IPS-NIHi11 (cell line): ENCODE data around the gene LZTS2.
"Not testable (repeated sequence)": the region's sequence is repeated elsewhere in the genome, so short reads cannot be mapped to it uniquely, and the experiment has no call there.

Source experiments
- DNase-seq: peaks from one replicate; pipeline ENCODE4 v3.0.0; 2012; ENCODE audit warnings: mixed read lengths, low spot score

LZTS2 gene

DNA sequence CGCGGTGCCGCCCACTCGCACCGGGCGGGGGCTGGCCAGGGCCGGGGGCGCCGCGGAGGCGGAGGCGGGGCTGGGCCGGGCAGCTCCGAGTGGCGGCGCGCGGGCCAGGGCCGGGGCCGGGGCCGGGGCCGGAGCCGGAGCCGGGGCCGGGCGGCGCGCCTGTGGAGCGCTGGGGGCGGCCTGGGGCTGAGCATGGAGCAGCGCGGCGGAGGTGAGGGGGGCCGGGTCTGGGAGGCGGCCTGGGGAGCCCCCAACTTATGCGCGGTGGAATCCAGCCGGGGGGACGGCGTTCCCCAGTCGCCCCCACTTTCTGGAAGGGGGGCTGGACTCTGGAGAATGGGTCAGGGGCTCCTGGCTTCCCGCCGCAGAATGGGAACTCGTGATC lies at the start of gene LZTS2:
Gene LZTS2, plus strand, starts transcription at position 67 of the 385 bp plus-strand sequence. CDS start 2,731 bp downstream, outside the sequence.
- no peak for DNase-seq

DNA sequence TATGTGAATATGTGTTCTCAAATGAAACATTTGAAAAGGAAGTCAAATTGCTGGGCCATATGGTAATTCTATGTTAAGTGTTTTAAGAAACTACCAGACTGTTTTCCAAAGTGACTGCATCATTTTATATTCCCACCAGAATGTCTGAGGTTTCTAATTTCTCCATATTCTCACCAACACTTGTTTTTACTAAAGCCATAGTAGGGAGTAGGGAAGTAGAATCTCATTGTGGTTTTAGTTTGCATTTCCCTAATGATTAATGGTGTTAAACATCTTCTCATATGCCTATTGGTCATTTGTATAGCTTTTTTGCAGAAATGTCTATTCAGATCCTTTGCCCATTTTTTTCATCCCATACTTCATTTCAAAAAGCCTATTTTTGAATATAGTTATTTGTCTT lies 39.4 kb upstream of the LZTS2 start:
- DNase-seq = no peak

DNA sequence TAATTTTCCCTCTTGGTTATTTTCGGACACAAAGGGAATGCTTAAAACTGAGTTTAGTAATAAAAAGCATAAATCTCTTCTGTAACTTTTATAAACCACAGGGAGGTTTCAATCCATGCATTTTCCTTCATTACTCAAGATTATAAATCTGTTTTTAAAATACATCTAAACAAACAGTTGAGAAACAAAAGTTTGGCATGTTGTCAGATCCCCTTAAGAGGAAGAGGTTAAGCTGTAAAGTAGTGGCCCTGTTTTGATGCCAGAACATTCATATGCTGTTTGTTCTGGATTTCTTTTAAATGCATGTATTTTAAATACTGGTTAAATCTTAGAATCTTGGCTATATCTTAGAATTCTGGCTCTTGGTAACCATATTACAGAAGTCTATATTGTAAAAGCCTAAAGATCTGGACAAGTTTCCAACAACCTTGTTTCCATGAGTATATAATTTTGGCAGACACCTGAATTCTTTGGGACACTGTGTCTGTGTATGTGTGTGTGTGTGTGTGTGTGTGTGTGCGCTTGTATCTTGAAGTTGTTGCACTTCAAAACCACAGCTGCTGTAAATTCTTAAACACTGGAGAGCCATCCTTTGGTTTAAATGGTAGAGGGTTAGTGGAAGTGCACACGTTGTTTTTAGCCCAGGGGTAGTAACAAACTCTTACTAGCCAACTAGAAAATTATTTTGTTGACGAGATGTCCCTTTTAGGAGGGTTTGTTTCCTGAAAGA lies 37.1 kb upstream of the LZTS2 start:
- no peak for DNase-seq

DNA sequence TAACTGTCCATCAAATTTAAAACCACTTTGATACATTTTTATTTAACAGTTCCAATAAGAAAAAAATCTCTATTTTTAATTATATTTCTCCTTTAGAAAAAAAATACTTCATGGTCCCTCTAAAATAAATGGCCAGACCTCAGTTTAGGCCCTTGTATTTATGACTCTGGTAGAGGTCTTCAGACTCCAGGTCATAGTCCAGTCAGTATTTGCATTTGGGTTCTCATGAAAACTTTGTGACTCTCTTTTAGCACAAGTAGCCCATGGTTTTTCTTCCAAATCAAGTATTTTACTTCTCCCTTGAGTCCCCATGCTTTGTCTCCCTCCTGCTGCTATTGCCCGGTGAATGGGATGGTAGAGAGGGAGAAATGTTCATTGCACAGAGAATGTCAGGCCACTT lies 35.8 kb upstream of the LZTS2 start:
- DNase-seq = no peak

DNA sequence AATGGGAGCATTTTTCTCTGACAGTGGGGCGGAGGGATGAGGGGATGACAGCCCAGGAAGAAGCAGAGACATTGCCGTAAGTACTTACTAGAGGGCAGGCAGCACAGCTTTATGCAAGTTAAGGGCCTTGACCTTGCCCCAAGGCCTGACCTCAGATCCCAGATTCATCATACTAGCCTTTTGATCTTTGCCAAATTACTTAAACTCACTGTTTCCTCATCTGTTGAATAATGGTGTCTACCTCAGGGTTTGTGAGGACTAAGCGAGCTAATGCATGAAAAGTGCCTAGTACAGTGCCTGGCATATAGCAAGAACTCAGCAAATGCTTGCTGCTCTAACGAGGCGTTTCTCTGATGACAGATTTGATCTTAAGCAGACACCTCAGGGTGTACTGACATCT lies 33.8 kb upstream of the LZTS2 start:
- DNase-seq = no peak

DNA sequence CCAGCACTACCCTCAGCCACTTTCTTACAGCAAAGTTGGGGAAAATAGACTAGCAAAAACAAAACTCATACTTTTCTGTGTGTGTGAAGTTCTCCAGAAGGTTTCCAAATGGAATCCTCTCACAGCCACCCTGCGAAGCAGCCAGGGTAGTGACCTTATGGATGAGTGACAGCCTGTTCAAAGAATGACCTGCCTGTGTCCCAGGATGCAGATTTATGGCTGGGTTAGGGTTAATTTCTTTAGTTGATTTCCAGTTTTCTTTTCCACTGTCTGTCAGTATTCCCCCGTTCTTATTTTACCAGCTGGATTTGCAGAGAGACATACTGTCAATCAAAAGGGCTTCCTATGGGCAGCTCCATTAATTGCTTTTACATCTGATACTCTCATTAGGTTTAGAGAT lies 32.7 kb upstream of the LZTS2 start:
- no peak for DNase-seq

DNA sequence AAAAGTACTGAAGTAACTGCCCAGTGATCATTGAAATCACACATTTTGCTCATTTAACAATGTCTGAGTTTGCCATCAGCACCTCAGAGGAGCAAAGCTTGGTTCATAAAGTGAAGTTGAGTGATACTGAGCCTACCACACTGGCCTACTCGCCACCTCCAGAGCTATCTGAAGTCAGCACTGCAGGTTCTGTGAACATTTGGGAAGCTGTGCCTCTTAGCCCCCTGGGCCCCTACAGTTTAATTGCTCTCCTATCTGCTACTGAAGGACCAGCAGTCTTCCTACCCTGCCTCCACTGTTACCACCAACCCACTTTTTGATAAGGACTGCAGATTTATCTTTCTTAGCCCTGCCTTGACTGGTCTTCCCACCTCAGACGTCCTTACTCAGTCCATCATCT lies 32.3 kb upstream of the LZTS2 start:
- DNase-seq = no peak

GRCh38 chr10:100968062-100968736 lies 31.4 kb upstream of the LZTS2 start:
- DNase-seq = no peak

DNA sequence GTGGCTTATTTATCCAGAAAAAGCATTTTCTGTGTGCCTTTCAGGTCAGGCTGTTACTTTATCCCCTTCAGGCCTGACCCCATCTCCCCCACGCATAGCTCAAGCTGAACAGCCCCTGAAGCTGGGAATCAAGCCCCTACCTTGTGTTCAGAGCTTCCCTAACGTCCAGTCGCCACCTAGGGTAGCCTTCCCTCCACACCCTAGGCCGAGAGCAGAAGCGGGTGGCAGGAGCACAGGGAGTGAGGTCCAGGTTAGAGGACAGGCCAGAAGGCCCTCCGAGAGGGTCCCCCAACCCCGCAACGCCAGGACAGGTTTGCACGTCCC lies 30.8 kb upstream of the LZTS2 start:
- no peak for DNase-seq

DNA sequence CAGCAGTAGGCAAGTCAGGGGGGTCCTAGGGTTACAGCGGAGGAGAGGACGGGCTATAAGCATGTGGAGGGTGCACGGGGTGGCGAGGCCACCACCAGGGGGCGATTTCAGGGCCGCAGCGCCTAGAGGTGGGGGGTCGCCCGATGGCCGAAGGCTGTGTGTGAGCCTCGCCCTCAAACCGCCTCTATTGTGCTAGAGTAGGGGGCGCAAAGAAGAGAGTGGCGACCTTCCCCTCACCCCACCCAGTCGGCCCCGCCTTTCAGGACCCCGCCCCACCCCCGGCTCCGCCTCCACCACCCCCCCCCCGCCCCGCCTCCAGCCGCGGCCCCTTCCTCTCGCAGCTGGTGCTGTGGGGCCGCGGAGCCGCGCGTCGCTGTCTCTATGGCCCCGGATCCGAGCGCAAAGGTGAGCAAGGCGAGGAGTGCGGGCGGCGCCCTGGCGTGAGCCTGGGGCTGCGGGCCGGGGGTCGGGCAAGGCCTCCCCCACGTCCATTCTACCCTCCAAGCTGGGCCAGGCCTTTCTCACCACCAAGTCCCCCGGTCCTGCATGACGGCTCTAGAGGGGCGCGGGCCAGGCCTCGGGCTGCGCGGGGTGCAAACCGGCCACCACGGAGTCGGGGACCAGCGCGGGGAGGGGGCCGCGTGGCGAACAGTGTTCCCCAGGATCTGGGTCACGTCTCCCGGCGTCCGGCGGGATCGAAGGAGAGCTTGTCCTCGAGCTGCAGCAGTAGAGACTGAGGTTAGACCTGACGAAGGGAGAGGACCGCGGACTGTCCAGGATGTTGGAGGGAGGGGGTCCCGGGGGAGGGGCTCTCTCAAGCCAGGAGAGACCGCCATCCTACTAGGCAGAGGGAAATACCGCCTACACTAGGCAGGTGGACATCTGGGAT lies 30.2 kb upstream of the LZTS2 start, which contains the start of gene SEMA4G:
Gene SEMA4G, plus strand, starts transcription at position 318 of the 889 bp plus-strand sequence. CDS start 3,409 bp downstream, outside the sequence.
- DNase-seq = peak; percentile 93

DNA sequence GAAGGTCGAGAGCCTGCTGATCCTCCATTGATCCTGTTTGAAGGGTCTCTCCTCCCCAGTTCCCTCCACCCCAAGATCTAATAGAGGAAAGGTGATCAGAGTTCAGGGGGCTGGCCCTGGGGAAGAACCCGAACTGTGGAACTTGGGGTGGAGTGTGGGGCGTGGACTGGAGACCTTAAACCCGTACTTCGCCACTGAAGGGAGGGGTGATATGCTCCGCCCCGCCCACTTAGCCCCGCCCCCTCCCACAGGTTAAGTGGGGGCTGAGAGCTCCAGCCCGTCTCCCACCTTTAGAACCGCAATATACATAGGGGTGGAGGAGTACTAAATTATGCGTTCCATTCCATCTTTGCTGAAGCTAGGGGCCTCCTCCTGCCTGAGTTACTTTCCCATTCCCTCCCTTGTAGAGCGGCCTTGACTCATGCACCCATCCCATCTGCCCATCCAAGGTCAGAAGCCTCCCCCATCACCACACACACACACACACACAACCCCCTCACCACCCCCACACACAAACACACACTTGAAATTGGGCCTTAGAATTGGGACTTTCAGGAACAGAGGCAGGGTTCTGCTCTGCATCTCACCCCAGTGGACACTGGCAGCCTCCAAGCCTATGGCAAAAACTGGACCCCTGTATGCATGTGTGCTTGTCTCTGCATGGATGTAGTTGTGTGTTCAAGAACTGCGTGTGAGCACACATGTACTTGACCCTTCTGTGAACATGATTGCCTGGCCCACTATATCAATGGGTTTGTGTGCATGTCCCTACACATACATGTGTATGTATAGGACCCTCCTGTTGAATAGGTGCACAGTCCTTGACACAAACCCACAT lies 29.3 kb upstream of the LZTS2 start:
- peak; percentile 78 for DNase-seq

GRCh38 chr10:100970914-100971811 lies 28.4 kb upstream of the LZTS2 start:
- no peak for DNase-seq

DNA sequence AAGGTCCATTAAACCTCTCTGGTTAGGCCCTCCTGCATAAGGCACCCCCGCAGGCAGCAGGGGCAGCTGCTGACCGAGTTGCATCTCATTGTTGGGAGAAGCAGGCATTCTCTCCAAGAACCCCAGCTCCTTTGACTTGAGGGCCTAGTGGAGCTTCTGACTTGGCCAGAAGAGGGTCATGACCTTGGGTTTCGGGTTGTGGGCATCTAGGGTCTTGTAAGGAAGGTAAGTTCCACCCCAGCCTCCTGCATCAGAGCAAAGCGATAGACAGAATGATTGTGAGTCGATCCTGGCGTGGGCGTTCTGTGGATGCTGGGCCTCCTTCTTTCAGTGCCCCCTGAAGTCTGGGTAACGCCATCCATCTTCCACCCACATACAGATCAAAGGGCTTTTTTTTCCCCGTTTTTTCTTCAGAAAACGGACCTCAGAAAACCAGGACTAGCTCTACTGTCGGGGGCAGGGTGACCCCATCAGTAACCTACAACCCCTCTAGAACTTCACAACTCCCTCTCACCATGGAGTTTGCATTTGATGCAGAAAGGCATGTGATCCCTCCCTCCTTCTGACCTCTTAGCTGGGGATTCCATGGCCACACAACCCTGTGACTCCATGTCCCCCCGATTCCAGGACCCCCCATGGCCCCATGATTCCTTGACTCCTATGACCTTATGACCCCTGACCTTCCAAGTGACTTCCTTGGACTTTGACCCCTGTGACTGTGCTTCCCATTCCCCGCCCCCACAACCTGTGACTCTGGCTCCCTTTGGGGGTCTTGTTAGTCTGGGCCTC lies 27.3 kb upstream of the LZTS2 start:
- DNase-seq = no peak

DNA sequence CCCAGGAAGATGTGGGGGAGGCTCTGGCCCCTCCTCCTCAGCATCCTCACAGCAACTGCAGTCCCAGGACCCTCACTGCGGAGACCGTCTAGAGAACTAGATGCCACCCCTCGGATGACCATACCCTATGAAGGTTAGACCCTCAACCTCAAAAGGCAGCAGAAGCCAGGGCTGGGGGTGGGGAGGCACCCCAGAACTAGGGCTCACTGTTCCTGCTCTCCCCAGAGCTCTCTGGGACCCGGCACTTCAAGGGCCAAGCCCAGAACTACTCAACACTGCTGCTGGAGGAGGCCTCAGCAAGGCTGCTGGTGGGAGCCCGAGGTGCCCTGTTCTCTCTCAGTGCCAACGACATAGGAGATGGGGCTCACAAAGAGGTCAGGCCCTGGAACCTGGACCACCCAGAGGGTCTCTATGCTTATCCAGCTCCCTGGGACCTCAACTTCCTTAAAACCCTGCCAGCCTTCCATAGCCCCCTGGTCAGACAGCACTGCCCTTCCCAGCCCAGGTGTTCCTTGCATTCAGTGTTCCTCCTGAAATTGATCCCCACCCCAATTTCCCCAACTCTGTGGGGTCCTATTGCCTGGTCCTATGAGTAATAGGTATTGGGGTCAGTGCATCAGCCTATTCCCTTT lies 26.6 kb upstream of the LZTS2 start:
- DNase-seq = no peak

- not testable (repeated sequence) for DNase-seq
Measured at GRCh38 chr10:100975397-100975796, 24.2 kb upstream of the LZTS2 start.

- DNase-seq = no peak
Measured at GRCh38 chr10:100976906-100977305, 22.7 kb upstream of the LZTS2 start.

GRCh38 chr10:100977436-100977835 lies 22.2 kb upstream of the LZTS2 start:
- DNase-seq = no peak

DNA sequence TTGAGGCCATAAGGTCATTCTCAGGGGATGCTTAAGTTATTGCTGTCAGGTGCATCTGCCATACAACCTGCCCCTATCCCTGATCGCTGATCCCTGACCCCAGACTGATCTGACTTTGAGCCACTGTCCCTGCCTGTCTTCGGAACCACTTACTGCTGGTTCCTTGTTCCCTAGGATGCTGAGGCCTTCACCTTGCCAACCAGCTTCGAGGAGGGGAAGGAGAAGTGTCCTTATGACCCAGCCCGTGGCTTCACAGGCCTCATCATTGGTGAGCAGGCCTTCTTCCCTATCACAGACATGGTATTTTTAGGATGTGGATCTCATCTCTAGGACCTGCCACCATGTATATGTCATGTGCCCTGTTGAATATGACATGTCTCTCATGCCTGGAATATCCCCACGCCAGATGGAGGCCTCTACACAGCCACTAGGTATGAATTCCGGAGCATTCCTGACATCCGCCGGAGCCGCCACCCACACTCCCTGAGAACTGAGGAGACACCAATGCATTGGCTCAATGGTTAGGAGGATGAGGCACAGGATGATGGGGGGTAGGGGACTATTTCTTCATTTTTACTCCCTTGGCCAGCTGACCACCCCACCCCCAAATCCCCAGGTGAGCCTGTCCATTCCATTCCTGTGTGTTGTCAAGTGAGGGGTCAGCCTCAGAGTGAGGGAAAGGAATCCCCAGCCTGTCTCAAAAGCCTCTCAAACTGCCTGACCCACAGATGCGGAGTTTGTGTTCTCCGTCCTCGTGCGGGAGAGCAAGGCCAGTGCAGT lies 21.3 kb upstream of the LZTS2 start:
- DNase-seq = no peak

- no peak for DNase-seq
Measured at GRCh38 chr10:100978901-100979195, 20.8 kb upstream of the LZTS2 start.
